Breast epithelium (tissue), 3 donors: Measurements from ENCODE around the gene CTCFL.

Experiments
- CTCF ChIP-seq, 3 donors: fragments of 450-650 bp; IDR thresholded peaks; one replicate each; pipeline ENCODE4 v1.5.1; 2016 to 2017; ENCODE audit warnings: antibody characterized with exemption in 3 of 3, mild to moderate bottlenecking in 3 of 3, moderate library complexity in 3 of 3
- POLR2A ChIP-seq: fragments of 450-650 bp; IDR thresholded peaks from one replicate; pipeline ENCODE4 v1.6.1; 2016; ENCODE audit warnings: antibody characterized with exemption, mild to moderate bottlenecking, moderate library complexity

GRCh38 chr20:57507477-57507876 lies 17.5 kb downstream of the CTCFL start:
- TF ChIP-seq POLR2A (no peak), CTCF (IDR thresholded peaks at IDR 0.05) (no peak)
